Neural cell (in vitro differentiated cells): ENCODE data around the gene MRPL24.

Source experiments
- CTCF ChIP-seq: fragments of 450-650 bp; IDR thresholded peaks from 2 replicates; pipeline ENCODE4 v1.5.1; 2014; ENCODE audit warnings: antibody characterized with exemption, mild to moderate bottlenecking, moderate library complexity; ENCODE audit not compliant: poor library complexity, severe bottlenecking
- EP300 ChIP-seq: fragments of 450-650 bp; conservative IDR thresholded peaks from 2 replicates; pipeline ENCODE4 v1.6.1; 2014; ENCODE audit warnings: antibody characterized with exemption, mild to moderate bottlenecking, moderate library complexity; ENCODE audit not compliant: poor library complexity, severe bottlenecking
- POLR2AphosphoS5 ChIP-seq: IDR thresholded peaks from 2 replicates; pipeline ENCODE4 v1.6.1; 2012

GRCh38 chr1:156743367-156744302 is 2.7 kb upstream of the MRPL24 start:
- TF ChIP-seq EP300, result no peak
- no peak for TF ChIP-seq CTCF
- no peak for TF ChIP-seq POLR2AphosphoS5
